DOHH2 (cell line): ENCODE results near the gene C16orf54.

Source experiments
- CTCF ChIP-seq: fragments of 200-600 bp; sonication (generic); IDR thresholded peaks from one replicate; pipeline ENCODE4 v1.5.1; 2014; ENCODE audit warnings: antibody characterized with exemption, mild to moderate bottlenecking, low read depth, low read length; ENCODE audit not compliant: poor library complexity, severe bottlenecking
- EZH2phosphoT487 ChIP-seq: fragments of 200-600 bp; sonication (generic); IDR thresholded peaks from 2 replicates; pipeline ENCODE4 v1.6.1; 2017; ENCODE audit warnings: borderline replicate concordance, mild to moderate bottlenecking, antibody characterized with exemption, low read length, moderate library complexity, mixed read lengths

GRCh38 chr16:29697391-29697790 is 48.4 kb downstream of the C16orf54 start:
- TF ChIP-seq CTCF = no peak
- TF ChIP-seq EZH2phosphoT487 = no peak
